ENCODE data around the gene BANK1. TPM values are rescaled to one million over a fixed set of nuclear protein-coding genes. Genes with fewer than 3 reads are reported as not detected.

BANK1 gene
- total RNA-seq, 2 experiments from 2014 or later = 0.20 to 0.22 TPM

DNA sequence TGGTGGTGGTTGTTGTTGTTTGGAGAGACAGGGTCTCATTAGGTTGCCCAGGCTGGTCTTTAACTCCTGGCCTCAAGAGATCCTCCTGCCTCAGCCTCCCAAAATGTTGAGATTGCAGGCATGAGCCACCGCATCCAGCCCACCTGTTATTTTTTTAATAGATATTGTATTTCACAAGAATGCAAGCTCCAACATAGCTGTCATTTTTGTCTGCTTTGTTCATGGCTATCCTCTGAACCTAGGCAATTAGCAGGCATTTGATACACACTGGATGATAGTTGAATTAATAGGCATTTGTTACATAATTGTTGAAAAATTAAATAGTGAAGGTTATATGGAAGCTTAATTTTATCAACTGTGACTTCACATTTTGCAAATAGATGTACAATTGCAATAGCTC lies 64.7 kb downstream of the BANK1 start:
- H3K4me3 ChIP-seq (ENCODE audit: low read length) = no peak overlapping the region
- H3K27ac ChIP-seq (ENCODE audit: low read depth in 1 of 2, low read length in 2 of 2) = no peak overlapping the region
- no peaks in the 10 kb centered on the region for H3K9me3 Mint-ChIP-seq
- POLR2A ChIA-PET = no interaction called here
- DNase-seq = no peak
- H3K4me1 Mint-ChIP-seq (ENCODE audit: low read depth) = no peaks in the 10 kb centered on the region
- no peak overlapping the region for H3K27ac Mint-ChIP-seq
- H3K27me3 ChIP-seq (ENCODE audit: control insufficient read depth in 1 of 2, insufficient read depth in 2 of 2, low read length in 2 of 2) = no peaks in the 10 kb centered on the region
- ATAC-seq (ENCODE audit: poor library complexity) = no peak
- CTCF ChIA-PET = interaction anchor here (0.6 kb wide), 1 partner anchor 919 kb away, joined by 4 read pairs; no protein-coding TSS in a partner anchor
- H3K4me1 ChIP-seq (ENCODE audit: insufficient read depth, low read length) = no peaks in the 10 kb centered on the region
- no peaks in the 10 kb centered on the region for H3K9me3 ChIP-seq (ENCODE audit: control insufficient read depth in 1 of 2, insufficient read depth in 1 of 2, low read length in 2 of 2)
- no peak overlapping the region for H3K4me3 Mint-ChIP-seq
- TF ChIP-seq, protein P1, sequence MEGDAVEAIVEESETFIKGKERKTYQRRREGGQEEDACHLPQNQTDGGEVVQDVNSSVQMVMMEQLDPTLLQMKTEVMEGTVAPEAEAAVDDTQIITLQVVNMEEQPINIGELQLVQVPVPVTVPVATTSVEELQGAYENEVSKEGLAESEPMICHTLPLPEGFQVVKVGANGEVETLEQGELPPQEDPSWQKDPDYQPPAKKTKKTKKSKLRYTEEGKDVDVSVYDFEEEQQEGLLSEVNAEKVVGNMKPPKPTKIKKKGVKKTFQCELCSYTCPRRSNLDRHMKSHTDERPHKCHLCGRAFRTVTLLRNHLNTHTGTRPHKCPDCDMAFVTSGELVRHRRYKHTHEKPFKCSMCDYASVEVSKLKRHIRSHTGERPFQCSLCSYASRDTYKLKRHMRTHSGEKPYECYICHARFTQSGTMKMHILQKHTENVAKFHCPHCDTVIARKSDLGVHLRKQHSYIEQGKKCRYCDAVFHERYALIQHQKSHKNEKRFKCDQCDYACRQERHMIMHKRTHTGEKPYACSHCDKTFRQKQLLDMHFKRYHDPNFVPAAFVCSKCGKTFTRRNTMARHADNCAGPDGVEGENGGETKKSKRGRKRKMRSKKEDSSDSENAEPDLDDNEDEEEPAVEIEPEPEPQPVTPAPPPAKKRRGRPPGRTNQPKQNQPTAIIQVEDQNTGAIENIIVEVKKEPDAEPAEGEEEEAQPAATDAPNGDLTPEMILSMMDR (IDR thresholded peaks at IDR 0.05) = no peak
- intact Hi-C loops (cut with DNase I, micrococcal nuclease) = no loop called here
- peaks cover 17% of the 10 kb centered on the region for H3K27me3 Mint-ChIP-seq
- no peaks in the 10 kb centered on the region for H3K36me3 Mint-ChIP-seq (ENCODE audit: low read depth)
- H3K36me3 ChIP-seq (ENCODE audit: insufficient read depth, low read length) = no peaks in the 10 kb centered on the region

DNA sequence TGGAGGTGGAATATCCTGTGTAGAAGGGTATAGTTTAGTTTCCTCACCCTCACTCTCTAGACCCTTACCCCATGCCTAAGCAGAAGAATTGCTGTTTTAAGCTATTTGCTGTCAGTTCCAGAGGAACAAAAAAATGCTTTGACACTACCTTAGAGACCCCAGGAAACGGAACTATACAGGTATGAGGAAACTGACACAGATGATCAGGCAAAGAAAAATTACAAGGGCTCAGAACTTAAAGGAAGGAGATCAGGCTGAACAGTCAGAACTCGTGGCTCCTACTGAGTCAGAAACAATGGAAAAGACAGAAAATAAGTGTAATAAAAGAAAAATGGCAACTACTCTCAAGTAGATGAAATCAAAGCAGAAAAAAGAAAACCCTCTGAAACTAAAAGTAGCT lies 65.6 kb downstream of the BANK1 start:
- Histone ChIP-seq H3K4me3 (ENCODE audit: low read length) (no peak overlapping the region), H3K9me3 (ENCODE audit: control insufficient read depth in 1 of 2, insufficient read depth in 1 of 2, low read length in 2 of 2) (no peaks in the 10 kb centered on the region), H3K27me3 (ENCODE audit: control insufficient read depth in 1 of 2, insufficient read depth in 2 of 2, low read length in 2 of 2) (no peaks in the 10 kb centered on the region), H3K4me1 (ENCODE audit: insufficient read depth, low read length) (no peaks in the 10 kb centered on the region), H3K27ac (ENCODE audit: low read depth in 1 of 2, low read length in 2 of 2) (no peak overlapping the region), H3K36me3 (ENCODE audit: insufficient read depth, low read length) (no peaks in the 10 kb centered on the region)
- TF ChIP-seq, protein P1 (IDR thresholded peaks at IDR 0.05) = no peak
- intact Hi-C loops (cut with DNase I, micrococcal nuclease) = no loop called here
- POLR2A ChIA-PET = no interaction called here
- H3K27me3 Mint-ChIP-seq = peaks cover 17% of the 10 kb centered on the region
- no peaks in the 10 kb centered on the region for H3K36me3 Mint-ChIP-seq (ENCODE audit: low read depth)
- H3K4me1 Mint-ChIP-seq (ENCODE audit: low read depth) = no peaks in the 10 kb centered on the region
- H3K4me3 Mint-ChIP-seq = no peak overlapping the region
- CTCF ChIA-PET = no interaction called here
- DNase-seq (no peak), ATAC-seq (ENCODE audit: poor library complexity) (no peak)
- no peak overlapping the region for H3K27ac Mint-ChIP-seq
- no peaks in the 10 kb centered on the region for H3K9me3 Mint-ChIP-seq

DNA sequence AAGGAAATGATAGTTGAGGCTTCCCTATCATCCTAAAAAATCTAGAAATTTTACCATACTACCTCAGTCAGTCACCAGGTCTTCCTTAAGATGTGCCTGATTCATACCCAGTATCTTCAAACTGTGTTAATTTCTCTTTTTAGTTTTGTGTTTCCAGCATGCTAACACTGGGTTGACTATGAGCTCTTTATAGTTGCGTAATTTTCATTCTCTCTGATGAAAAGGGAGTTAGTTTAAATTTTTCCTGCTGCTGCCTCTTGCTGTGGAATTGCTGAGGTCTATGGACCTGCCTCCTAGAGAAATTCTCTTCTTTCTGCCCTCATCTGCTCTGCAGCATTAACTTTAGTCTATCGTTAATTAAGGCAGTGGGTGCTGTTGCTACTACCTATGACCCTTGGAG lies 66.6 kb downstream of the BANK1 start:
- H3K36me3 ChIP-seq (ENCODE audit: insufficient read depth, low read length) = no peaks in the 10 kb centered on the region
- no peaks in the 10 kb centered on the region for H3K36me3 Mint-ChIP-seq (ENCODE audit: low read depth)
- DNase-seq = no peak
- H3K4me1 Mint-ChIP-seq (ENCODE audit: low read depth) = no peaks in the 10 kb centered on the region
- H3K27me3 ChIP-seq (ENCODE audit: control insufficient read depth in 1 of 2, insufficient read depth in 2 of 2, low read length in 2 of 2) = no peaks in the 10 kb centered on the region
- TF ChIP-seq, protein P1 (IDR thresholded peaks at IDR 0.05) = no peak
- CTCF ChIA-PET = no interaction called here
- no peak overlapping the region for H3K4me3 ChIP-seq (ENCODE audit: low read length)
- intact Hi-C loops (cut with DNase I, micrococcal nuclease) = no loop called here
- no peak overlapping the region for H3K27ac Mint-ChIP-seq
- no peaks in the 10 kb centered on the region for H3K9me3 Mint-ChIP-seq
- POLR2A ChIA-PET = no interaction called here
- H3K27ac ChIP-seq (ENCODE audit: low read depth in 1 of 2, low read length in 2 of 2) = no peak overlapping the region
- H3K27me3 Mint-ChIP-seq = peaks cover 17% of the 10 kb centered on the region
- H3K4me1 ChIP-seq (ENCODE audit: insufficient read depth, low read length) = no peaks in the 10 kb centered on the region
- no peak overlapping the region for H3K4me3 Mint-ChIP-seq
- ATAC-seq (ENCODE audit: poor library complexity) = no peak
- H3K9me3 ChIP-seq (ENCODE audit: control insufficient read depth in 1 of 2, insufficient read depth in 1 of 2, low read length in 2 of 2) = no peaks in the 10 kb centered on the region

Data from CD4-positive, alpha-beta T cell (primary cell).